WERI-Rb-1 (cell line): Measurements from ENCODE around the gene GALNT18.

ENCODE experiments used
- DNase-seq: peaks from one replicate; pipeline ENCODE4 v3.0.0-alpha.2; 2020
- H3K27ac ChIP-seq: fragments of 250-450 bp; sonication (Bioruptor Pico); 2 replicates; pipeline ENCODE4 v1.5.1; 2020; ENCODE audit warnings: mild to moderate bottlenecking, moderate library complexity
- H3K27me3 ChIP-seq: fragments of 250-450 bp; sonication (Bioruptor Pico); 2 replicates; pipeline ENCODE4 v1.5.1; 2021; ENCODE audit warnings: mild to moderate bottlenecking, low read depth, moderate library complexity; ENCODE audit not compliant: insufficient read depth, severe bottlenecking
- H3K36me3 ChIP-seq: fragments of 250-450 bp; sonication (Bioruptor Pico); 2 replicates; pipeline ENCODE4 v1.5.1; 2020; ENCODE audit warnings: mild to moderate bottlenecking, moderate library complexity
- H3K4me3 ChIP-seq: 2 replicates; pipeline ENCODE4 v1.5.1; 2011; ENCODE audit warnings: low read depth, mild to moderate bottlenecking, control low read depth, low read length
- H3K9me3 ChIP-seq: fragments of 250-450 bp; sonication (Bioruptor Pico); 2 replicates; pipeline ENCODE4 v1.5.1; 2021; ENCODE audit warnings: mild to moderate bottlenecking, moderate library complexity; ENCODE audit not compliant: severe bottlenecking
- CTCF ChIP-seq: IDR thresholded peaks from 2 replicates; pipeline ENCODE4 v1.5.1; 2011; ENCODE audit warnings: low read depth, mild to moderate bottlenecking, control low read depth, inconsistent platforms, low read length

The GALNT18 gene

GRCh38 chr11:11420899-11421285 lies 200.9 kb downstream of the GALNT18 start:
- no peak overlapping the region for H3K27ac ChIP-seq

GRCh38 chr11:11420191-11420898 lies 201.5 kb downstream of the GALNT18 start:
- TF ChIP-seq CTCF = no peak
- Histone ChIP-seq H3K27ac (no peak overlapping the region), H3K4me3 (no peak overlapping the region), H3K36me3 (no peaks in the 10 kb centered on the region), H3K9me3 (no peaks in the 10 kb centered on the region), H3K27me3 (no peaks in the 10 kb centered on the region)
- DNase-seq = no peak

More at GRCh38 chr11:11420899-11421285, 200.9 kb downstream of the GALNT18 start:
- H3K27me3 ChIP-seq = no peaks in the 10 kb centered on the region
- no peak for DNase-seq
- no peaks in the 10 kb centered on the region for H3K36me3 ChIP-seq
- no peaks in the 10 kb centered on the region for H3K9me3 ChIP-seq
- H3K4me3 ChIP-seq = no peak overlapping the region
- no peak for TF ChIP-seq CTCF

GRCh38 chr11:11419747-11420146 lies 202.1 kb downstream of the GALNT18 start:
- H3K4me3 ChIP-seq = no peak overlapping the region
- no peak for TF ChIP-seq CTCF
- no peak overlapping the region for H3K27ac ChIP-seq
- H3K9me3 ChIP-seq = no peaks in the 10 kb centered on the region
- DNase-seq = no peak
- no peaks in the 10 kb centered on the region for H3K36me3 ChIP-seq
- no peaks in the 10 kb centered on the region for H3K27me3 ChIP-seq

GRCh38 chr11:11416917-11417316 lies 204.9 kb downstream of the GALNT18 start:
- H3K4me3 ChIP-seq = no peak overlapping the region
- H3K27me3 ChIP-seq = no peaks in the 10 kb centered on the region
- TF ChIP-seq CTCF = no peak
- DNase-seq = no peak
- H3K9me3 ChIP-seq = no peaks in the 10 kb centered on the region
- H3K36me3 ChIP-seq = no peaks in the 10 kb centered on the region
- no peak overlapping the region for H3K27ac ChIP-seq

- TF ChIP-seq CTCF = no peak
- no peak for DNase-seq
- H3K4me3 ChIP-seq = no peak overlapping the region
- no peaks in the 10 kb centered on the region for H3K9me3 ChIP-seq
- H3K27me3 ChIP-seq = no peaks in the 10 kb centered on the region
- H3K36me3 ChIP-seq = no peaks in the 10 kb centered on the region
- no peak overlapping the region for H3K27ac ChIP-seq
These were observed 205.3 kb downstream of the GALNT18 start for GRCh38 chr11:11416502-11416901.

GRCh38 chr11:11415901-11416300 lies 205.9 kb downstream of the GALNT18 start:
- Histone ChIP-seq H3K36me3 (no peaks in the 10 kb centered on the region), H3K27ac (no peak overlapping the region), H3K4me3 (no peak overlapping the region), H3K9me3 (no peaks in the 10 kb centered on the region), H3K27me3 (no peaks in the 10 kb centered on the region)
- no peak for DNase-seq
- no peak for TF ChIP-seq CTCF
